Peyer's patch (tissue), 4 donors: Measurements from ENCODE around the gene LCA5L. TPM values are rescaled to one million over a fixed set of nuclear protein-coding genes. Genes with fewer than 3 reads are reported as not detected.

Source experiments
- DNase-seq, 3 donors: peaks; one replicate each; pipeline ENCODE4 v3.0.0-alpha.2; 2017 to 2019
- H3K27ac ChIP-seq, 4 donors: fragments of 200-600 bp; sonication (generic); one replicate each; pipeline ENCODE4 v1.5.1; 2016 to 2019
- H3K27me3 ChIP-seq, 2 donors: fragments of 200-600 bp; sonication (generic); one replicate each; pipeline ENCODE4 v1.5.1; 2019
- H3K36me3 ChIP-seq, 3 donors: fragments of 200-600 bp; sonication (generic); one replicate each; pipeline ENCODE4 v1.5.1; 2016 to 2019
- H3K4me1 ChIP-seq, 4 donors: fragments of 200-600 bp; sonication (generic); one replicate each; pipeline ENCODE4 v1.5.1; 2016 to 2019
- H3K4me3 ChIP-seq, 4 donors: fragments of 200-600 bp; sonication (generic); 1 replicate in 3 of 4; 2 replicates in 1 of 4; pipeline ENCODE4 v1.5.1; 2016 to 2019; ENCODE audit warnings: mild to moderate bottlenecking in 1 of 4
- H3K9me3 ChIP-seq, 4 donors: fragments of 200-600 bp; sonication (generic); one replicate each; pipeline ENCODE4 v1.5.1; 2016 to 2019; ENCODE audit warnings: mild to moderate bottlenecking in 1 of 4
- POLR2A ChIP-seq, 2 donors: fragments of 450-650 bp; IDR thresholded peaks; one replicate each; pipeline ENCODE4 v1.5.1; 2017; ENCODE audit warnings: antibody characterized with exemption in 2 of 2, mild to moderate bottlenecking in 2 of 2, moderate library complexity in 2 of 2
- total RNA-seq, 4 donors: library from RNA; depleted of rRNA; stranded (reverse); fragments of >200 nt; gene quantifications; one replicate each; pipeline ENCODE4 v1.1.0, GENCODE V29; 2016
- TF ChIP-seq, protein P1 (sequence below), 6 experiments: fragments of 450-650 bp in 4 of 6; fragments of 200-600 bp in 2 of 6; sonication (generic) in 1 of 6; IDR thresholded peaks; one replicate each; pipeline ENCODE4 v1.5.1; 2017 to 2019; ENCODE audit warnings: antibody characterized with exemption in 6 of 6, mild to moderate bottlenecking in 3 of 6, moderate library complexity in 1 of 6

Gene LCA5L
- total RNA-seq, 4 donors from 2014 or later = 0.88 to 2.0 TPM; not detected in 2

DNA sequence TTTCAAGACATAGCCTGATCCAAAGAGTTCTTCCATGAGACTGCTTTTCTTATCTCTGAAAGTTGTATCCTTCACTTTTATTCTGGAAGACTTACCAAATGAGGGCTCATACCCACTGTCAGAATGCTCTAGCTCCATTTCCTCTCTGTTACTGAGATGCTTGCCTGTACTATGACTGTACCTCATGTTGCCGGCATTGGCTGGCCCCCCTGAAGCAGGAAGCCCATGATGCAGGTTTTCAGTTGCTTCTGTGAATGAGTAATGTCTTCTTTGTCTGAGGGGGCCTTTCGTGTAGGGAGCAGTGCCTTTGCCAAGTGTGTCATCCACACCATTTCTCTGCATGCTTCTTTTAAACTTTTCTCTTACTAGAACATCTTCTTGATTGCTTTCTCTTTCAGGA is 39.5 kb downstream of the LCA5L start:
- no peak for TF ChIP-seq POLR2A (IDR thresholded peaks at IDR 0.05)
- TF ChIP-seq, protein P1, sequence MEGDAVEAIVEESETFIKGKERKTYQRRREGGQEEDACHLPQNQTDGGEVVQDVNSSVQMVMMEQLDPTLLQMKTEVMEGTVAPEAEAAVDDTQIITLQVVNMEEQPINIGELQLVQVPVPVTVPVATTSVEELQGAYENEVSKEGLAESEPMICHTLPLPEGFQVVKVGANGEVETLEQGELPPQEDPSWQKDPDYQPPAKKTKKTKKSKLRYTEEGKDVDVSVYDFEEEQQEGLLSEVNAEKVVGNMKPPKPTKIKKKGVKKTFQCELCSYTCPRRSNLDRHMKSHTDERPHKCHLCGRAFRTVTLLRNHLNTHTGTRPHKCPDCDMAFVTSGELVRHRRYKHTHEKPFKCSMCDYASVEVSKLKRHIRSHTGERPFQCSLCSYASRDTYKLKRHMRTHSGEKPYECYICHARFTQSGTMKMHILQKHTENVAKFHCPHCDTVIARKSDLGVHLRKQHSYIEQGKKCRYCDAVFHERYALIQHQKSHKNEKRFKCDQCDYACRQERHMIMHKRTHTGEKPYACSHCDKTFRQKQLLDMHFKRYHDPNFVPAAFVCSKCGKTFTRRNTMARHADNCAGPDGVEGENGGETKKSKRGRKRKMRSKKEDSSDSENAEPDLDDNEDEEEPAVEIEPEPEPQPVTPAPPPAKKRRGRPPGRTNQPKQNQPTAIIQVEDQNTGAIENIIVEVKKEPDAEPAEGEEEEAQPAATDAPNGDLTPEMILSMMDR (IDR thresholded peaks at IDR 0.05) = no peak
- no peaks in the 10 kb centered on the region for H3K4me1 ChIP-seq
- no peaks in the 10 kb centered on the region for H3K27me3 ChIP-seq
- no peak for DNase-seq
- no peak overlapping the region for H3K4me3 ChIP-seq
- H3K36me3 ChIP-seq = peaks cover 0 to 18% (median 0%) of the 10 kb centered on the region in 3 donors
- H3K27ac ChIP-seq = no peak overlapping the region
- H3K9me3 ChIP-seq = no peaks in the 10 kb centered on the region

DNA sequence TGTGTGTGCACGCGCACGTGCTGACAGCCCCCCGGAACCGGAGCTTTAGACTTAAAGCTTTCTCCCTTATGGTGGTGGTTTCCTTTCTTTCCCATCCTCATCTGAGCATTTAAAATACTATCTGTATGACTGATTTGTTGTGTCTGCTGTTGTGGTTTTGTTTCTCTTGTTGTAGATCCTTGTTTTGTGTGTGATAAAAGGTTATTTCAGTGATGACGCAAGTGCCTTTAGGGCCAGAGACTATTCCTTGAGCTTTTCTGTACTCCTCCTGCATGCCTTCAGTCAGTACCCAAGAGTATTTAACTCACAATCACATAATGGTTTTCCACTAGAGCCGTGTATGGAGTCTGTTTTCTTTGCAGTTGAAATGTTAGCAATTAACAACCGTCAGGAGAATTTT is 45.4 kb downstream of the LCA5L start:
- Histone ChIP-seq H3K27ac (no peak overlapping the region), H3K4me3 (no peak overlapping the region)
- TF ChIP-seq, protein P1 (IDR thresholded peaks at IDR 0.05) = no peak
- no peak for TF ChIP-seq POLR2A (IDR thresholded peaks at IDR 0.05)

DNA sequence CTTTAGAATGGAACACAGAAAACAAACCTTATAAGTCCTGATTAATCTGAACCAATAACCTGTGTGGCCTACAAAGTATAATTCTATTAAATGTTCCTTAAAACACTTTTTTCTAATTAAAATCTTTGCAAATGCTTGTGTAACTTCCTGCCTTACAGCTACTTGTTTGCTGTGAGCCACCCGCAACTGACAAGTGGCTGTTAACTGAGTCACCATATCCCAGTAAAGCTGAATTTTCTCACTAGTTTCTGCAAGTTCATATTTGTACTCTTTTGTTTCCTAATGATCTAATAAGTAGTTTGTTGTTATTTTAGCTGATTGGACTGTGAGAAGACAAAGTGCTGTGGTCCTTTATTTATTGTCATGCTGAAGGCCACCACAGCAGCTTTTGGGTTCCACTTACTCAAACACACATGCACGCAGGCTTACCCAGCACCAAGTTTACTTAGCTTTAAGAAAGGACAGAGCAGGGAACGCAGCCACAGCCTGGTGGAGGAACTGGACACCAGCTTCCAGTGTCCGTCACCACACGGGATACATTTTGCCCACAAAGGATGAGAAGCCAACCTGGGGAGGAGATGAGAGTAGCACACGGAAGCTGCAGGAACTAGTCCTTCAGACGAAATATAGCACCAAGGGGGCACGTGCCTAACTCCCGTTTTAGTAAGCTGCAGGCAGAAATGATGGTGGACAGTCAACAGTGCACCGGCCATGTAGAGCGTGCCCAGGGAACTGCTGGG is 47.8 kb downstream of the LCA5L start:
- Histone ChIP-seq H3K9me3 (no peaks in the 10 kb centered on the region), H3K4me1 (no peaks in the 10 kb centered on the region), H3K4me3 (no peak overlapping the region), H3K27me3 (no peaks in the 10 kb centered on the region), H3K27ac (no peak overlapping the region), H3K36me3 (peaks cover 0 to 56% (median 0%) of the 10 kb centered on the region in 3 donors)
- DNase-seq = no peak
- TF ChIP-seq, protein P1 (IDR thresholded peaks at IDR 0.05) = no peak
- no peak for TF ChIP-seq POLR2A (IDR thresholded peaks at IDR 0.05)

More for the DNA sequence above, 45.4 kb downstream of the LCA5L start:
- Histone ChIP-seq H3K4me1 (no peaks in the 10 kb centered on the region), H3K36me3 (peaks cover 0 to 32% (median 0%) of the 10 kb centered on the region in 3 donors), H3K9me3 (no peaks in the 10 kb centered on the region), H3K27me3 (no peaks in the 10 kb centered on the region)
- DNase-seq = no peak

DNA sequence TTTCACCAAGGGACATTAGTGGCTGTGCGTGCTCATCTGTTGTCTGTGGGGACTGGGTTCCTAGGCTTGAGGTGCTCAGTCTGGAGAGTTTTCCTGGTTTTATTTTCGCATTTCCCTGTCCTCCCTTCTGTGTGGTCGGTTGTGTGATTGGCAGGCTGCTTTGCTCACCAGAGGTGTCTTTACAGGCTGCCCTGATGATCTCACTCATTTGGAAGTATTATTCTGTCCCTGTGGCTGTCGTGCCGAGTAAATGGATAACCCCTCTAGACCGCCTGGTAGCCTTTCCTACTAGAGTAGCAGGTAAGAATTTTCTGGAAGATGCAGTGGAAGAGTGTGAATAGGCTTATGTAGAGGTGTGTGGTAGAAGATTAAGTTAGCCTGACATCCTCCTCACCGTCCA is 52.6 kb downstream of the LCA5L start:
- Histone ChIP-seq H3K27ac (no peak overlapping the region), H3K4me3 (no peak overlapping the region), H3K9me3 (no peaks in the 10 kb centered on the region), H3K4me1 (peaks cover 0 to 10% (median 0%) of the 10 kb centered on the region in 4 donors), H3K27me3 (no peaks in the 10 kb centered on the region), H3K36me3 (peaks cover 0 to 72% (median 0%) of the 10 kb centered on the region in 3 donors)
- TF ChIP-seq POLR2A (IDR thresholded peaks at IDR 0.05) = no peak
- TF ChIP-seq, protein P1 (IDR thresholded peaks at IDR 0.05) = no peak
- no peak for DNase-seq

DNA sequence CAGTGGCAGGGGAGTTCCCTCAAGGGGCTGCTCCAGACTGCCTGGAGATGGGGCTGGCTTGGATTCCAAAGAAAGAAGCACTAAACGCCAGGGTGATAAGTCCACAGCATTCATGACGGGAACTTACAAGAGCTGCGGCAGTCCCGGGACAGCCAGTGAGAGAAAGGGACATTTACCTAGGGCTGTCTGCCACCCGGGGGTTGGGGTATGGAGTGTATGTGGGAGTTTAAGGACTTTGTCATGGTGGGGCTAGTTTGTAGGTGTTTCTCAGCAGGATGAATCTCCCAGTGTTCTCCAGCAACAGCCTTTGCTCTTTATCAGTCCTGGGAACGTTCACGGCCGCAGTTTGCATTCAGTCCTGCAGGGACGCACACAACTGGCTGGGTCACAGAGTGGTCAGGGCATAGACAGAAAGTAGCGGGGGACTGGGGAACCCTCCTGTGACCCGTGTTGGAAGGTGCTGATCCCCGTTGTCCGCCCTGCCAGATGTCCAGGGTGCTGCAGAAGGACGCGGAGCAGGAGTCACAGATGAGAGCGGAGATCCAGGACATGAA is 55.3 kb downstream of the LCA5L start:
- no peak overlapping the region for H3K4me3 ChIP-seq
- H3K9me3 ChIP-seq = no peaks in the 10 kb centered on the region
- no peak for DNase-seq
- H3K27me3 ChIP-seq = no peaks in the 10 kb centered on the region
- peaks cover 0 to 19% (median 2%) of the 10 kb centered on the region in 4 donors for H3K4me1 ChIP-seq
- no peak for TF ChIP-seq POLR2A (IDR thresholded peaks at IDR 0.05)
- TF ChIP-seq, protein P1 (IDR thresholded peaks at IDR 0.05) = no peak
- no peak overlapping the region for H3K27ac ChIP-seq
- peaks cover 0 to 48% (median 0%) of the 10 kb centered on the region in 3 donors for H3K36me3 ChIP-seq
